Measurements from ENCODE around the gene AGMO. TPM values are rescaled to one million over a fixed set of nuclear protein-coding genes. Genes with fewer than 3 reads are reported as not detected.

Gene AGMO
- total RNA-seq, 1 experiment from 2014 or later: 0.77 TPM

GRCh38 chr7:15397159-15397550, 164.7 kb downstream of the AGMO start:
- peaks cover 9% of the 10 kb centered on the region for H3K36me3 Mint-ChIP-seq
- no peak overlapping the region for H3K27ac Mint-ChIP-seq
- H3K4me1 Mint-ChIP-seq: peaks cover 7% of the 10 kb centered on the region
- CTCF ChIA-PET: no interaction called here
- TF ChIP-seq USF1 (CRISPR knock-in tag; IDR thresholded peaks at IDR 0.05) (no peak), OVOL2 (CRISPR knock-in tag; IDR thresholded peaks at IDR 0.05; ENCODE audit: borderline replicate concordance) (no peak), RORB (CRISPR knock-in tag; IDR thresholded peaks at IDR 0.05) (no peak), CTCF (IDR thresholded peaks at IDR 0.05) (no peak), PRRX2 (CRISPR knock-in tag; IDR thresholded peaks at IDR 0.05) (no peak)
- peaks cover 11% of the 10 kb centered on the region for H3K9me3 Mint-ChIP-seq
- DNase-seq (ENCODE audit: low spot score) (no peak), ATAC-seq (no peak)
- POLR2A ChIA-PET: interaction anchor here (0.6 kb wide), 1 partner anchor 339 kb away, joined by 5 read pairs; no protein-coding TSS in a partner anchor
- no peak overlapping the region for H3K4me3 Mint-ChIP-seq
- H3K27me3 Mint-ChIP-seq (ENCODE audit: low read depth): no peaks in the 10 kb centered on the region

DNA sequence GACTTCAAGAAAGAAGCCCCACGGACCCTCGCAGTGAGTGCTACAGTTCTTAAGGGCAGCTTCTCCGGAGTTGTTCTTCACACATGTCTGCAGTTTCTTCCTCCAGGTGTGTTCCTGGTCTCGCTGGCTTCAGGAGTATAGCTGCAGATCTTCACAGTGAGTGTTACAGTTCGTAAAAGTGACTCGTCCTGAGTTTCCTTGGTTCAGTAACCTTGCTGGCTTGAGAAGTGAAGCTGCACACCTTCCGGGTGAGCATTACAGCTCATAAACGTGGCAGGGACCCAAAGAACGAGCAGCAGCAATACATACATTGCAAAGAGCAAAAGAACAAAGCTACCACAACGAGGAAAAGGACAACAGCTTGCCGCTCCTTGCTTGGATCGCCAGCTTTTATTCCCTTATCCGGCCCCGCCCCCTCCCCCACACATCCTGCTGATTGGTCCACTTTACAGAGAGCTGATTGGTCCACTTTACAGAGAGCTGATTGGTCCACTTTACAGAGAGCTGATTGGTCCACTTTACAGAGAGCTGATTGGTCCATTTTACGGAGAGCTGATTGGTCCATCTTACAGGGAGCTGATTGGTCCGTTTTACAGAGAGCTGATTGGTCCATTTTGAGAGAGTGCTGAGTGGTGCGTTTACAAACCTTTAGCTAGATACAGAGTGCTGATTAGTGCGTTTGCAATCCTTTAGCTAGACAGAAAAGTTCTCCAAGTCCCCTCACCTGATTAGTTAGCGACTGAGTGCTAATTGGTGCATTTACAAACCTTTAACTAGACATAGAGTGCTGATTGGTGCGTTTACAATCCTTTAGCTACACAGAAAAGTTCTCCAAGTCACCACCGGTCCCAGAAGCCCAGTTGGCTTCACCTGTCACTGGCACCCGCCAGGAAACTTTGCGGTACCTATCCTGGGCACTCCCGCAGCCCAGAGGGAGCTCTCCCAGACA, 165.3 kb downstream of the AGMO start:
- no peak for ATAC-seq
- DNase-seq (ENCODE audit: low spot score): no peak
- Mint-ChIP-seq H3K27ac (no peak overlapping the region), H3K9me3 (peaks cover 11% of the 10 kb centered on the region), H3K4me3 (no peak overlapping the region), H3K36me3 (peaks cover 9% of the 10 kb centered on the region), H3K27me3 (ENCODE audit: low read depth) (no peaks in the 10 kb centered on the region), H3K4me1 (peaks cover 7% of the 10 kb centered on the region)
- CTCF ChIA-PET: no interaction called here
- POLR2A ChIA-PET: interaction anchor here (0.6 kb wide), 1 partner anchor 338 kb away, joined by 5 read pairs; no protein-coding TSS in a partner anchor
- TF ChIP-seq NR3C1 (CRISPR knock-in tag; conservative IDR thresholded peaks at IDR 0.05; ENCODE audit: low read depth) (no peak), ZNF138 (CRISPR knock-in tag; conservative IDR thresholded peaks at IDR 0.05) (no peak), NR1H2 (CRISPR knock-in tag; IDR thresholded peaks at IDR 0.05) (no peak), ZNF263 (CRISPR knock-in tag; IDR thresholded peaks at IDR 0.05; ENCODE audit: low read depth) (no peak), SMAD3 (CRISPR knock-in tag; IDR thresholded peaks at IDR 0.05; ENCODE audit: borderline replicate concordance) (no peak), ZBTB43 (CRISPR knock-in tag; IDR thresholded peaks at IDR 0.05) (no peak), MLX (CRISPR knock-in tag; IDR thresholded peaks at IDR 0.05) (no peak), TP53 (CRISPR knock-in tag; IDR thresholded peaks at IDR 0.05) (no peak), STAT6 (CRISPR knock-in tag; conservative IDR thresholded peaks at IDR 0.05; ENCODE audit: low read depth) (no peak), ZNF232 (CRISPR knock-in tag; IDR thresholded peaks at IDR 0.05) (no peak), ZSCAN18 (CRISPR knock-in tag; IDR thresholded peaks at IDR 0.05) (no peak), ETV6 (CRISPR knock-in tag; IDR thresholded peaks at IDR 0.05) (no peak), NFATC4 (CRISPR knock-in tag; IDR thresholded peaks at IDR 0.05) (no peak), TCF7 (CRISPR knock-in tag; IDR thresholded peaks at IDR 0.05; ENCODE audit: low read depth) (no peak)
